Activated T-cell treated with anti-CD3 and anti-CD28 coated beads, Interleukin-2, amount 50 U/mL, for 1 hour (primary cell): ENCODE results near the gene FRMD3.

Experiments
- DNase-seq: peaks from one replicate; pipeline ENCODE4 v3.0.0-alpha.2; 2020

FRMD3 gene

GRCh38 chr9:83471241-83471640, 67.0 kb downstream of the FRMD3 start:
- DNase-seq, result no peak

DNA sequence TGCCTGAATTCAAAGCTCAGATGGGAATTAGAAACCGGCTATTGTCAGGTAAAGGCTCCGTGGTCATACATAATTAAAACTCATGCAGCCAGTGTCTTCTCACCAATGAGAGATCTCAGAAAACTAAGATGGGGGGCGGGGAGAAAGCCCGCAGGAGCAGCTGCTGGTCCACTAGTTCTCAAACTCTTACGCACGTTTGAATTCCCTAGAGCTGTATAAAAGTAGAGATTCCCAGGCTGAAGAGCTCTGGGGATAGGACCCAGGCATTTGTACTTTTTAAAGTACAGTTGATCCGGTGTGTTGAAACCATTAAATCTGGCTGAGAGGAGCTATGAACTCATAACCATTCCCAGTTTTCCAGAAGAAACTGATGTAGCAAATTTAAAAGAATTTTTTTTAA, 68.5 kb downstream of the FRMD3 start:
- DNase-seq, result no peak

DNA sequence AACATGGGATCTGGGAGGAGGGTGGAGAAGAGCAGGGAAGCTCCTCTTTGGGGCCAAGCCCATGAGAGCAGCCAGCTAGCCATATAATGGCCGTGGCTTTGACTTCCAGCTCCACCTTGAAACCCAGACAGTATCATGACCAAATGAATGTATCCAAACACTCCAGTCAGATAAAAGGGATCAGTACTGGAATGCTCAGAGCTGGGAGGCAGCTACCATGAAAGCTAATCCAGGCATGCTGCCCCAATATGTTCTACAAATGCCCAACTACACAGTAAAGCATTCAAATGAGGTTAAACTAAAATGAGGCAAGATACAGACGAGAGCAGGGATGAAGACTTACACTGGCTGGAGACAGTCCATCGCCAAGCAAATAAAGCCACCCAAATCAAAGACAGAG, 69.4 kb downstream of the FRMD3 start:
- no peak for DNase-seq

DNA sequence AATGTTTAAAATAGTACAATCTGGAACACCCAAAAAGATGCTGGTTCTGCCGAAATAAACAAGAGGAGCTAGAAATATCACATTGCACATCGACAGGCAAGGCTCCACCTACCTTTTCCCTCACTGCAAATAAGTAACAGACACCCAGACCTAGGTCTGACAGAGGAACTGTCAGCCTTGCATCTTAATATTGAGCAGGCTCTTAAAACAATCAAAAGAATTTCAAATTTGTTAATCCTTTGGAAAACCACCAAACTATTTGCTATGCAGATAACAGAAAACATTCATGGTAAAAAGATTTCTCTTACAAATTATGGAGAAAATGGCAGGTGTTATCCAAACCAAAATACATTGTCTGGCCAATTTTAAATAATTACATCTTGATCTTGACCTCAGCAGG, 71.3 kb downstream of the FRMD3 start:
- no peak for DNase-seq

- no peak for DNase-seq
Measured at GRCh38 chr9:83466351-83466750, 71.8 kb downstream of the FRMD3 start.

GRCh38 chr9:83459830-83460229, 78.4 kb downstream of the FRMD3 start:
- no peak for DNase-seq

DNA sequence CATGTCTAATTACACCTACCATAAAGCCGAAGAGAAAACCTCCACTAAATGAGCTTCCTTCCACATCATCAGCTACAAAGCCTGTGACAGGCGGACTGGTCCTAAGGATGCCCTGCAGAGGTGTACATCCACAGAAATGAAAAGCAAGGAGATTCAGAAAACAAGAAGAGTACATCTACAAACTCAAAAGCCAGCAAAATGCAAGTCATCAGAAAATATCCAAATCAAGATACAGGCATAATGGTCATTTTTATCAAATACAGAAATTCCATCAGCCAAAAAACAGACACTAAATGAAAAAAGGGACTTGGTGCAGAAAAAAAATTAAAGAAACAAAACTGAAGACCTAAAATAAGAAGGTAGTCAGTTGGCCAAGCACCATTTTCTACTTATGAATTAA, 79.7 kb downstream of the FRMD3 start:
- DNase-seq, result no peak

DNA sequence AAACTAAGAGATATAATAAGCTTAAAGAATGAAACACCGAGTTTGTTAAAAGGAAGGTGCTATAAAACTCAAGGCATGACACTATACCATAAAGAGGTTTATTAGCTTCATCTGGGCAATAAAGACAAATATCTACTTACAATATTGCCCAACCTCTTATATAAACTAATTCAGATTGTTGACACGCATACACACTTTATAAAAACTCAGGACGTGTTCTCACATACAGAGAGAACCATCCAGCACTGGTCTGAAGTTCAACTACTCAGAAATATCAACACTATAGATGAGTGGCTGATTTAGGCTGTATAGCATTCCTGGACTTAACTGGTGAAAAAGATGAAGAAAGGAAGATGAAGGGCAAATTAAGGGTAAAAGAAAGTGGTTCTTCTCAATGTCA, 81.2 kb downstream of the FRMD3 start:
- DNase-seq, result no peak

DNA sequence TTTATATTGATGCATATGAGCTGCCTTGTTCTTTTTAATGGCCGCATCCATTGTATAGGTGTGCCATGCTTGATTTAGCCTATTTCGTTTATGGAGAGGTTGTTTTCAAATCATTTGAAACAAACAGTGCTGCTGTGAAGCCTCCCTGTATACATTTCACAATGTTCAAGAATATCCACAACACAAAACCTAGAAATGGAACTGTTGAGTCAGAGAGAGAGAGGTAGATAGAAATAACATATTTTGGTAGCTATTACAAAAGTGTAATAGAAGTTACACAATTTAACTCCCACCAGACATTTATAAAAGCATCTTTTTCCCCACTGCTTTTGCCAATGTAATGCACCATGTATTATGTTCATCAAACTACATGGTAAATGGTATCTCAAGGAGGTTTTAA, 82.0 kb downstream of the FRMD3 start:
- no peak for DNase-seq

GRCh38 chr9:83454076-83454475, 84.1 kb downstream of the FRMD3 start:
- no peak for DNase-seq

GRCh38 chr9:83451308-83451707, 86.9 kb downstream of the FRMD3 start:
- no peak for DNase-seq

GRCh38 chr9:83449983-83450382, 88.2 kb downstream of the FRMD3 start:
- DNase-seq, result no peak

DNA sequence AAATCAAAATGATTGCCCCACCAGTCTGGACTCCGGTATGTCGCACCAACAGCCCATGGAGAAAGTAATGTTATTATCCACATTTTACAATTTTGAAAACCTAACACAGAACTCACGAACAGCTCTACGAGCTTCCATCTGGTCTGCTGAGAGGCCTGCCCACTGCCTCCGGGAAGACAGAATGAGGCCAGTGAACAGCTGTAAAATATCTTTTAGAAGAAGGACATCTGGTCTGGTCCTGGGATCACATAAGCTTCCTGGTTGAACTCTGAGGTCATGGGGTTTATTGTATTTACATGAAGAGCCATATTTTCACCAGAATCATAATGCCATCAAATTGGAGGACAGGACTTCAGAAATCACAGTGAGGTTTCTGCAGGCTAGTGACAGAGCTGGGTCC, 89.0 kb downstream of the FRMD3 start:
- DNase-seq, result no peak

- DNase-seq, result no peak
Measured at GRCh38 chr9:83448626-83449025, 89.6 kb downstream of the FRMD3 start.

- no peak for DNase-seq
Measured at GRCh38 chr9:83447351-83447750, 90.8 kb downstream of the FRMD3 start.

DNA sequence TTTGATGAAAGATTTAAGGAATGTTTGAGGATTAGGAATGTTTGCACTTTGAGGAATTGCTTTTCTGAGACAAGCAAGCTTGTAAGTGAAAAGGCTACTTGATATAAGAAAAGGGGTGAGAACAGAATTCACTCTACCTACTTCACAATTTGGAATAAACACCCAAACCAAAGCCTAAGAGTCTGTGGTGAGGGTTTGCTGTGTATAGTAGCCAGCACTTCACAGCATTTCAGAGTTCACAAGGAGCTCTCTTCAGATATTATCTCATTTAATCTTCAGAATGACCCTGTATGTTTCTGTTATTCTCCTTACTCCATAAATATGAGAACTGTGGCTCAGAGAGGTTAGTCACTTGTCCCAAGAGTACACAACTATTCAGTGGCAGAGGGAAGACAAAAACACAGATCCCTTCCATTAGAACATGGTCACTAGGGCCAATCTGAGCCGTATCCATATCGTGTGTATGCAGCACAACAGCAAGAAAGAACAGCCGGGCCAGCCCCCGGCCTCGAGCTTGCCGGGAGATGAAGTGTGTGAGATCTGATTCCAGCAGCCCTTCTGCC, 92.4 kb downstream of the FRMD3 start:
- no peak for DNase-seq

- no peak for DNase-seq
Measured at GRCh38 chr9:83444110-83444509, 94.1 kb downstream of the FRMD3 start.

GRCh38 chr9:83441390-83441789, 96.8 kb downstream of the FRMD3 start:
- DNase-seq, result no peak

DNA sequence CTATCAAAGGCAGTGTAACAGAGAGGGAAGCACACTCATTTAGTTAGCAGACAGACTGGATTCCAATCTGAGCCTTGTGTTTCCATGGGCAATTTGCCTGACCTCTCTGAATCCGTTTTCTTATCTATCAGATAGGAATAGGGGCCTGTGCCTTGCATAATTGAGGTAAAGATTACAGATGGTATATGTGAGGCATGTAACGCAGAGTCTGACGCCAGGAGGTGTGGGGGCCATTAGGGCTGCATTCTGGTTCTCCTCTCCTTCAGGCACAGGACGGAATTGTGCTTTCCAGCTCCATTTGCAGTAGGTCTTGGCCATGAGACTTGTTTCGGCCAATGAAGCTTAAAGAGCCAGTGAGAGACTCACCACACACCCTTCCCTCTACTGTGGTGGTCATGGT, 97.6 kb downstream of the FRMD3 start:
- no peak for DNase-seq

DNA sequence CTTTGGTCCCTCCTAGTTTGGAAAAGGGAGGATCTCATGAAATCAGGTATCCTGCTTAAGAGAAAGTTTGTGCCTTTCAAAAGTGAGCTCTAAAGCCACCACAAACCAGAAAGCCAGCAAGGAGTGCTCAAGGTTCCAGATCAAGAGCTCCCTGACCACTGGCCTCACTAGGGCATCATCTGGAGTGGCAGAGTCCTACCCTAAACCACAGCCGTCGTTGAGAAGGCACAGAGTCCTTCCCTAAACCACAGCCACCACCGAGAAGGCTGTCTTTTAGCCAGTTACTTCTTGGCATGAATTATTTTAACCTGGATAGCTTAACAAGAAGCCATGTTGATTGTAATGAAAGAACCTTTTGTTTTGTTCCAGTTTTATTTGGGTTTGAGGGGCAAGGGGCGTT, 102.9 kb downstream of the FRMD3 start:
- no peak for DNase-seq

GRCh38 chr9:83434254-83434653, 103.9 kb downstream of the FRMD3 start:
- no peak for DNase-seq

DNA sequence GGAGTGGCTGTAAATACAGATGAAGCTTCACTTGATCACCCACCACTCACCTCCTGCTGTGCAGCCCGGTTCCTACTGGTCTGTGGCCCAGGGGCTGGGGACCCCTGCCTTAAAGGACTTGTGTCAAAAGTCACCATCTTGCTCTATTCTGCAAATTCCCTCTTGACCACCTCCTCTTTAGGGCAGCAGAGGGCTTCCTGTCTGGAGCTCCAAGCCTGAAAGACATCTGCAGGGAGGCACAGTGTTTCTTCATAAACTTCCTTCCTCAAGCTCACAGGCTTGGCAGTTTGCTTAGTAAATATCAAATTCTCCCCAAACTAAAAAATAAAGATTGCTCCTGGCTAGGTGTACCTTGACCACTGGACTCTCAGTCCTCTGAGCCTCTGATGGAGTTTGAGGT, 104.4 kb downstream of the FRMD3 start:
- no peak for DNase-seq

DNA sequence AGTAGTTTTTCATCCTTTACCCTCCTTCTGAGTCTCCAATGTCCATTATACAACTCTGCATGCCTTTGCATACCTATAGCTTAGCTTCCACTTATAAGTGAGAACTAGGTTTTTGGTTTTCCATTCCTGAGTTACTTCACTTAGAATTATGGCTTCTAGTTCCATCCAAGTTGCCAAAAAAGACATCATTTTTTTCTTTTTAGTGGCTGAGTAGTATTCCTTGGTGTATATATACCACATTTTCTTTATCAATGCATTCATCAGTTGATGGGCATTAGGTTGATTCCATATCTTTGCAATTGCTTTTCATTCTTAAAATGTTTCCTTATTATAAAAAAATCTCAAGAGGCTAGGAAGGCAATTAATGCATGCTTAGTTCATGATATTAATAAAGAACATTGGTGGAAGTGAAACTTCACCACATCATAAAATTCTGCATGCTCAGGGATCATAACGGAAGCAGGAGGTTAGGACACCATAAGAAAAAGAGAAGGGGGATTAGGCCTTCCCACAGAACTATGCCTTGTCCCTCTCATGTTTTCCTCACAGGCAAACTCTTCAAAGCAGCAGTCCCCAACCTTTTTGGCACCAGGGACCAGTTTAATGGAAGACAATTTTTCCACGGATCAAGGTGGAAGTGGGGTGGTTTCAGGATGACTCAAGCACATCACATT, 105.2 kb downstream of the FRMD3 start:
- no peak for DNase-seq

DNA sequence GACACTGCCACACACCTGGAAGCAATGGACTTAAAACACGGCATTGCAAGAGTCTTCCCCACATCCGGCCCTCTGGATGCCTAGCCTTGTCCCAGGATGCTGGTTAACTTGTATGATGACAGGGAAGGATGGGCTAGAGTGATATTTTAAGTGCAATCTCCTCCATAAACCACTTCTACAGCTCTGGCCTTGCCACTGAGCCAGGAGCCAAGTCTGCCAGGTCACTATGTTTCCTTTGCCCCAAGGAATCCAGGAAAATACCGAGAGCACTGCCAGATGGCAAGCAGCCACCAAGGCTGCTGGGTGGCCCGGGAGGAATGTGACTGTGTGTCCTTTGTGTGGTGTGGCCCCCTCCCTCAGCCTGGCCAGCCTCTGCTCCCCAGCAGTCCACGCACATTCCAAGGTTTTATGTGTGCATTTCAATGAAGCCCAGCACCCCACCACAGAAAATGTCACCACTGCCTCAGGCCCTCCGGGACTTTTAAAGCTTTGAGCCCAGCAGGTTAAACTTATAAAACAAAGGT, 106.0 kb downstream of the FRMD3 start:
- DNase-seq, result no peak
